A549 (cell line): ENCODE results near the gene C19orf67. TPM values are rescaled to one million over a fixed set of nuclear protein-coding genes. Genes with fewer than 3 reads are reported as not detected.

Source experiments
- ATAC-seq, 2 experiments: fragments of 200-7000 bp in 1 of 2; fragments of >200 bp in 1 of 2; cut with Nextera tagmentation in 1 of 2; cut with Tn5 transposase in 1 of 2; 3 replicates each; pipeline versions ENCODE4 v1.8.0 to v1.9.1; 2018 to 2020; ENCODE audit warnings: mild to moderate bottlenecking in 1 of 2, moderate library complexity in 1 of 2
- CTCF ChIA-PET: fragments of 300-600 bp; sonication (Branson Sonifier 250); formaldehyde crosslinking; extraction: SDS; loops from one replicate; lab custom pipeline; 2021; ENCODE audit warnings: antibody characterized with exemption, inconsistent platforms; lab: Yijun Ruan, JAX
- POLR2A ChIA-PET: fragments of 350-600 bp; formaldehyde crosslinking; extraction: SDS; loops from one replicate; lab custom pipeline; 2021; ENCODE audit warnings: antibody characterized with exemption, inconsistent platforms; lab: Yijun Ruan, JAX
- DNase-seq, 2 experiments: peaks; one replicate each; pipeline versions ENCODE4 v3.0.0 to v3.0.0-alpha.2; 2011 to 2016; ENCODE audit warnings: low read depth in 1 of 2, low spot score in 1 of 2
- FAIRE-seq: peaks from 2 replicates; lab custom pipeline; 2011; peaks lifted over from hg19 to GRCh38; lab: Jason Lieb, UNC
- H3K27ac ChIP-seq, 2 experiments: fragments of >200 bp; sonication (Bioruptor Twin); formaldehyde crosslinking; 3 replicates each; pipeline ENCODE4 v1.5.1; 2016 to 2017
- H3K4me1 ChIP-seq: fragments of >200 bp; sonication (Bioruptor Twin); formaldehyde crosslinking; 3 replicates; pipeline ENCODE4 v1.6.1; 2016
- H3K4me2 ChIP-seq: fragments of >200 bp; sonication (Bioruptor Twin); formaldehyde crosslinking; 3 replicates; pipeline ENCODE4 v1.6.1; 2016
- H3K4me3 ChIP-seq: fragments of >200 bp; sonication (Bioruptor Twin); formaldehyde crosslinking; 3 replicates; pipeline ENCODE4 v1.5.1; 2016
- H3K9me3 ChIP-seq: fragments of >200 bp; sonication (Bioruptor Twin); formaldehyde crosslinking; 3 replicates; pipeline ENCODE4 v1.6.1; 2016
- BHLHE40 ChIP-seq: IDR thresholded peaks from 2 replicates; pipeline ENCODE4 v1.6.1; 2012; ENCODE audit warnings: low read depth, low read length, inconsistent platforms
- EHF ChIP-seq: fragments of 250-450 bp; sonication (Bioruptor Pico); IDR thresholded peaks from 2 replicates; pipeline ENCODE4 v1.5.0; 2020; ENCODE audit warnings: mild to moderate bottlenecking
- EHMT2 ChIP-seq: fragments of 200-600 bp; sonication (generic); IDR thresholded peaks from 2 replicates; pipeline ENCODE4 v1.6.1; 2016; ENCODE audit warnings: antibody characterized with exemption, low read depth, mild to moderate bottlenecking, moderate library complexity
- EP300 ChIP-seq, 2 experiments: fragments of >200 bp; sonication (Bioruptor Twin); formaldehyde crosslinking; IDR thresholded peaks; 2 replicates in 1 of 2; 3 replicates in 1 of 2; pipeline ENCODE4 v1.6.1; 2016 to 2017
- ESRRA ChIP-seq: fragments of 150-350 bp; IDR thresholded peaks from 2 replicates; pipeline ENCODE4 v1.6.1; 2014; ENCODE audit warnings: mild to moderate bottlenecking, low read length, borderline replicate concordance
- FOSB ChIP-seq: fragments of 250-450 bp; sonication (Bioruptor Pico); IDR thresholded peaks from 2 replicates; pipeline ENCODE4 v1.5.0; 2020; ENCODE audit warnings: mild to moderate bottlenecking, moderate library complexity
- GATA3 ChIP-seq: IDR thresholded peaks from 2 replicates; pipeline ENCODE4 v1.6.1; 2012; ENCODE audit warnings: borderline replicate concordance
- JUN ChIP-seq, 2 experiments: fragments of >200 bp; sonication (Bioruptor Twin); formaldehyde crosslinking; IDR thresholded peaks; 2 replicates in 1 of 2; 3 replicates in 1 of 2; pipeline ENCODE4 v1.6.1; 2016 to 2017
- KDM5A ChIP-seq: fragments of 200-600 bp; sonication (generic); IDR thresholded peaks from 2 replicates; pipeline ENCODE4 v1.6.1; 2016; ENCODE audit warnings: antibody characterized with exemption, mild to moderate bottlenecking
- MAZ ChIP-seq: fragments of 150-350 bp; IDR thresholded peaks from 2 replicates; pipeline ENCODE4 v1.6.1; 2014; ENCODE audit warnings: antibody characterized with exemption, low read depth, low read length, borderline replicate concordance
- MYC ChIP-seq: IDR thresholded peaks from 2 replicates; pipeline ENCODE4 v1.6.1; 2012; ENCODE audit warnings: mild to moderate bottlenecking, inconsistent platforms, low read length, improper control_type of control experiment, borderline replicate concordance
- NFE2L2 ChIP-seq: fragments of 150-350 bp; conservative IDR thresholded peaks from 2 replicates; pipeline ENCODE4 v1.6.1; 2014; ENCODE audit warnings: low read length
- NPAS2 ChIP-seq: fragments of 250-450 bp; sonication (Bioruptor Pico); IDR thresholded peaks from 2 replicates; pipeline ENCODE4 v1.8.0; 2022; ENCODE audit warnings: mild to moderate bottlenecking, moderate library complexity, borderline replicate concordance
- NR3C1 ChIP-seq: fragments of >200 bp; sonication (Bioruptor Twin); formaldehyde crosslinking; IDR thresholded peaks from 3 replicates; pipeline ENCODE4 v1.6.1; 2017
- PBX3 ChIP-seq: IDR thresholded peaks from 2 replicates; pipeline ENCODE4 v1.6.1; 2012
- PHF8 ChIP-seq: fragments of 200-600 bp; sonication (generic); IDR thresholded peaks from 2 replicates; pipeline ENCODE4 v1.6.1; 2016; ENCODE audit warnings: low read depth, mild to moderate bottlenecking, antibody characterized with exemption, moderate library complexity, borderline replicate concordance
- POLR2A ChIP-seq: IDR thresholded peaks from 2 replicates; pipeline ENCODE4 v1.6.1; 2012; ENCODE audit warnings: mild to moderate bottlenecking, low read length
- RAD21 ChIP-seq, 2 experiments: fragments of >200 bp in 1 of 2; sonication (Bioruptor Twin) in 1 of 2; formaldehyde crosslinking in 1 of 2; IDR thresholded peaks in 1 of 2; conservative IDR thresholded peaks in 1 of 2; 2 replicates in 1 of 2; 3 replicates in 1 of 2; pipeline ENCODE4 v1.6.1; 2012 to 2018; ENCODE audit warnings: inconsistent platforms in 1 of 2
- RCOR1 ChIP-seq: fragments of 150-350 bp; IDR thresholded peaks from 2 replicates; pipeline ENCODE4 v1.6.1; 2014; ENCODE audit warnings: antibody characterized with exemption, low read length, low read depth
- REST ChIP-seq: fragments of 200-600 bp; sonication (generic); IDR thresholded peaks from 2 replicates; pipeline ENCODE4 v1.6.1; 2016; ENCODE audit warnings: antibody characterized with exemption, mild to moderate bottlenecking, moderate library complexity
- RFX5 ChIP-seq: fragments of 450-650 bp; IDR thresholded peaks from 2 replicates; pipeline ENCODE4 v1.7.1; 2014; ENCODE audit warnings: antibody characterized with exemption, mild to moderate bottlenecking, moderate library complexity
- RNF2 ChIP-seq: fragments of 200-600 bp; sonication (generic); IDR thresholded peaks from 2 replicates; pipeline ENCODE4 v1.6.1; 2016; ENCODE audit warnings: low read depth, mild to moderate bottlenecking, antibody characterized with exemption, moderate library complexity, borderline replicate concordance
- SREBF2 ChIP-seq: fragments of 450-650 bp; IDR thresholded peaks from 2 replicates; pipeline ENCODE4 v1.6.1; 2014; ENCODE audit warnings: mild to moderate bottlenecking, moderate library complexity
- TFCP2L1 ChIP-seq: fragments of 250-450 bp; sonication (Bioruptor Pico); IDR thresholded peaks from 2 replicates; pipeline ENCODE4 v1.5.0; 2021; ENCODE audit warnings: mild to moderate bottlenecking
- TP53 ChIP-seq: fragments of 250-450 bp; sonication (Bioruptor Pico); IDR thresholded peaks from 2 replicates; pipeline ENCODE4 v1.5.0; 2021; ENCODE audit warnings: mild to moderate bottlenecking, moderate library complexity
- USF2 ChIP-seq: fragments of 450-650 bp; IDR thresholded peaks from 2 replicates; pipeline ENCODE4 v1.6.1; 2014; ENCODE audit warnings: antibody characterized with exemption
- ZFP36 ChIP-seq: fragments of 450-650 bp; IDR thresholded peaks from 2 replicates; pipeline ENCODE4 v1.6.1; 2014; ENCODE audit warnings: borderline replicate concordance; ENCODE audit not compliant: partially characterized antibody
- ZSCAN20 ChIP-seq: fragments of 250-450 bp; sonication (Bioruptor Pico); IDR thresholded peaks from 2 replicates; pipeline ENCODE4 v1.8.0; 2022; ENCODE audit warnings: mild to moderate bottlenecking, moderate library complexity
- WGBS: methylation state at CpG from one replicate; pipeline ENCODE4 v1.1.6; 2017; ENCODE audit errors: missing lambda C conversion rate; 5-methylcytosine and 5-hydroxymethylcytosine counted together
- polyA plus RNA-seq, 4 experiments: library from polyadenylated mRNA; depleted of rRNA in 3 of 4; stranded (reverse); fragments of >200 nt; fragmentation: RNase III in 1 of 4; extraction: RNeasy Plus Mini Kit Qiagen cat#74134 plus additional on column Dnase treatment in 1 of 4; gene quantifications; 2 replicates in 3 of 4; 3 replicates in 1 of 4; pipeline ENCODE4 v1.2.3, GENCODE V29; 2011 to 2017

Gene C19orf67
- polyA plus RNA-seq, 2 of the 4 experiments (the other 2 are of a cell fraction) = not detected

- DNase-seq = peak; percentile 93 to 98
- under 1% methylated on average over 43 of the region's 50 CpGs for WGBS
- H3K4me1 ChIP-seq = peaks cover 9% of the 10 kb centered on the region; the same call in 1 of the 3 replicates
- CTCF ChIA-PET = interaction anchor here (0.5 to 6.0 kb wide), 10 partner anchors 9 to 267 kb away, joined by 3 to 38 read pairs (median 3); partner anchors contain the start of genes IL27RA and MISP3
- TF ChIP-seq GATA3 (no peak), REST (no peak), ESRRA (no peak), MAZ (no peak), JUN (IDR thresholded peaks at IDR 0.05) (peak in 1 of 2 experiments; percentile 70; a peak in 3 of 5 replicates), RAD21 (conservative IDR thresholded peaks at IDR 0.05 in 1 of 2, IDR thresholded peaks at IDR 0.05 in 1 of 2) (no peak), POLR2A (peak; percentile 17; the same call in 1 of the 2 replicates), PBX3 (peak; percentile 43; the same call in 1 of the 2 replicates), MYC (no peak), BHLHE40 (no peak), RNF2 (no peak), EP300 (IDR thresholded peaks at IDR 0.05) (no peak)
- peak overlapping the region; percentile 77 to 89 for H3K27ac ChIP-seq
- ATAC-seq = peak; percentile 95 to 96
- H3K4me3 ChIP-seq = peak overlapping the region; percentile 74
- peak overlapping the region; percentile 97 for H3K4me2 ChIP-seq
- POLR2A ChIA-PET = interaction anchor here (0.6 kb wide), 1 partner anchor 143 kb away, joined by 8 read pairs; no protein-coding TSS in a partner anchor
- no peaks in the 10 kb centered on the region for H3K9me3 ChIP-seq
- FAIRE-seq = no peak
Observed at GRCh38 chr19:14080887-14081796, 4.4 kb downstream of the C19orf67 start.

GRCh38 chr19:14078411-14078810 is 7.2 kb downstream of the C19orf67 start:
- H3K4me1 ChIP-seq = peaks cover 13% of the 10 kb centered on the region; the same call in 1 of the 3 replicates
- DNase-seq (no peak), ATAC-seq (no peak), FAIRE-seq (no peak)
- no peak overlapping the region for H3K4me3 ChIP-seq
- CTCF ChIA-PET = interaction anchor here (0.6 to 1.1 kb wide), 5 partner anchors 12 to 289 kb away, joined by 3 to 5 read pairs (median 3); no protein-coding TSS in a partner anchor
- no peak overlapping the region for H3K4me2 ChIP-seq
- H3K9me3 ChIP-seq = no peaks in the 10 kb centered on the region
- 91% methylated on average over 2 of the region's 2 CpGs for WGBS
- no peak overlapping the region for H3K27ac ChIP-seq
- POLR2A ChIA-PET = no interaction called here
- TF ChIP-seq KDM5A (no peak), PHF8 (no peak), ZSCAN20 (no peak), FOSB (no peak), EHF (CRISPR knock-in tag) (no peak), TFCP2L1 (CRISPR knock-in tag) (no peak), USF2 (no peak), NFE2L2 (no peak), REST (no peak), SREBF2 (no peak), ZFP36 (no peak), RCOR1 (no peak), POLR2A (no peak), RFX5 (no peak), NR3C1 (no peak), EHMT2 (no peak), NPAS2 (CRISPR knock-in tag) (no peak), TP53 (CRISPR knock-in tag) (no peak)
